Vagina (tissue), 2 donors: ENCODE data around the gene TNNC2.

Experiments used
- CTCF ChIP-seq, 3 experiments: fragments of 450-650 bp in 2 of 3; fragments of 200-600 bp in 1 of 3; sonication (generic) in 1 of 3; IDR thresholded peaks; one replicate each; pipeline ENCODE4 v1.5.1; 2017 to 2019; ENCODE audit warnings: antibody characterized with exemption in 3 of 3, mild to moderate bottlenecking in 2 of 3, moderate library complexity in 2 of 3
- POLR2A ChIP-seq, 2 donors: fragments of 450-650 bp; IDR thresholded peaks; one replicate each; pipeline ENCODE4 v1.6.1; 2017; ENCODE audit warnings: antibody characterized with exemption in 2 of 2, mild to moderate bottlenecking in 2 of 2, moderate library complexity in 2 of 2

GRCh38 chr20:45813489-45813888, 13.6 kb downstream of the TNNC2 start:
- TF ChIP-seq CTCF (IDR thresholded peaks at IDR 0.05) (no peak), POLR2A (IDR thresholded peaks at IDR 0.05) (no peak)
